HG03159 (cell line): ENCODE results near the gene HEBP1.

Source experiments
- ATAC-seq: cut with Tn5 transposase; IDR thresholded peaks from one replicate; pipeline ENCODE4 v1.9.1; 2021; ENCODE audit warnings: mild to moderate bottlenecking, moderate library complexity; ENCODE audit not compliant: unreplicated experiment

Gene HEBP1

GRCh38 chr12:13024531-13024916 lies 24.5 kb upstream of the HEBP1 start:
- no peak for ATAC-seq

GRCh38 chr12:13023811-13024530 lies 23.9 kb upstream of the HEBP1 start:
- no peak for ATAC-seq

- no peak for ATAC-seq
Measured at GRCh38 chr12:13022851-13023271, 22.8 kb upstream of the HEBP1 start.

- no peak for ATAC-seq
Measured at GRCh38 chr12:13011098-13011497, 11.0 kb upstream of the HEBP1 start.

- no peak for ATAC-seq
Measured at GRCh38 chr12:13008741-13009380, 8.8 kb upstream of the HEBP1 start.

GRCh38 chr12:13007496-13008233 lies 7.6 kb upstream of the HEBP1 start:
- no peak for ATAC-seq

GRCh38 chr12:13005649-13006048 lies 5.6 kb upstream of the HEBP1 start:
- ATAC-seq = no peak

GRCh38 chr12:13004986-13005385 lies 4.9 kb upstream of the HEBP1 start:
- ATAC-seq = no peak

- ATAC-seq = no peak
Measured at GRCh38 chr12:13004361-13004760, 4.3 kb upstream of the HEBP1 start.

- ATAC-seq = no peak
Measured at GRCh38 chr12:13002301-13003097, 2.4 kb upstream of the HEBP1 start.

- no peak for ATAC-seq
Measured at GRCh38 chr12:13001775-13002040, 1.6 kb upstream of the HEBP1 start.

- no peak for ATAC-seq
Measured at GRCh38 chr12:13000925-13001774, 1.1 kb upstream of the HEBP1 start.

GRCh38 chr12:13000616-13000924 lies 505 bp upstream of the HEBP1 start:
- peak; percentile 25 for ATAC-seq

- no peak for ATAC-seq
Measured at GRCh38 chr12:12999271-12999958, 650 bp downstream of the HEBP1 start.

- no peak for ATAC-seq
Measured at GRCh38 chr12:12998248-12998647, 1.8 kb downstream of the HEBP1 start.

- no peak for ATAC-seq
Measured at GRCh38 chr12:12997734-12998133, 2.3 kb downstream of the HEBP1 start.

- no peak for ATAC-seq
Measured at GRCh38 chr12:12997156-12997555, 2.9 kb downstream of the HEBP1 start.

GRCh38 chr12:12996209-12996608 lies 3.9 kb downstream of the HEBP1 start:
- no peak for ATAC-seq

- ATAC-seq = no peak
Measured at GRCh38 chr12:12995088-12995487, 5.0 kb downstream of the HEBP1 start.

GRCh38 chr12:12993367-12993766 lies 6.7 kb downstream of the HEBP1 start:
- no peak for ATAC-seq
